Keratinocyte (primary cell): ENCODE results near the gene ITSN1. TPM values are rescaled to one million over a fixed set of nuclear protein-coding genes. Genes with fewer than 3 reads are reported as not detected.

Source experiments
- DNase-seq: peaks from one replicate; pipeline ENCODE4 v3.0.0-alpha.2; 2011; ENCODE audit warnings: low read depth, missing footprints, low spot score
- FAIRE-seq: peaks from 2 replicates; lab custom pipeline; 2011; peaks lifted over from hg19 to GRCh38; lab: Jason Lieb, UNC
- H2AFZ ChIP-seq: 2 replicates; pipeline ENCODE4 v1.6.0; 2012; ENCODE audit warnings: low read length, control low read depth, inconsistent platforms; ENCODE audit not compliant: control insufficient read depth
- H3K27ac ChIP-seq: 2 replicates; pipeline ENCODE4 v1.5.1; 2011; ENCODE audit warnings: low read length; ENCODE audit not compliant: control insufficient read depth, insufficient read depth
- H3K27me3 ChIP-seq: 3 replicates; pipeline ENCODE4 v1.6.0; 2011; ENCODE audit warnings: low read length; ENCODE audit not compliant: control insufficient read depth, insufficient read depth; ENCODE audit errors: extremely low read depth
- H3K36me3 ChIP-seq, 2 experiments: 2 replicates in 1 of 2; 3 replicates in 1 of 2; pipeline ENCODE4 v1.5.1; 2011; ENCODE audit warnings: low read length in 2 of 2, mild to moderate bottlenecking in 1 of 2; ENCODE audit not compliant: control insufficient read depth in 2 of 2, insufficient read depth in 2 of 2; ENCODE audit errors: extremely low read depth in 1 of 2
- H3K4me1 ChIP-seq: 3 replicates; pipeline ENCODE4 v1.5.1; 2011; ENCODE audit warnings: low read length; ENCODE audit not compliant: control insufficient read depth, insufficient read depth; ENCODE audit errors: extremely low read depth
- H3K4me2 ChIP-seq: 3 replicates; pipeline ENCODE4 v1.6.0; 2011; ENCODE audit warnings: low read depth, low read length; ENCODE audit not compliant: control insufficient read depth, insufficient read depth; ENCODE audit errors: extremely low read depth
- H3K4me3 ChIP-seq, 3 experiments: fragments of 200-600 bp in 1 of 3; sonication (generic) in 1 of 3; 2 replicates in 2 of 3; 3 replicates in 1 of 3; pipeline ENCODE4 v1.5.1; 2011 to 2016; ENCODE audit warnings: low read length in 3 of 3, mild to moderate bottlenecking in 3 of 3, control low read depth in 2 of 3, inconsistent platforms in 1 of 3, low read depth in 1 of 3, mixed read lengths in 1 of 3, mixed run types in 1 of 3, moderate library complexity in 1 of 3; ENCODE audit not compliant: control insufficient read depth in 2 of 3, insufficient read depth in 2 of 3; ENCODE audit errors: extremely low read depth in 1 of 3
- H3K79me2 ChIP-seq: 2 replicates; pipeline ENCODE4 v1.6.0; 2012; ENCODE audit warnings: low read length; ENCODE audit not compliant: control insufficient read depth, insufficient read depth
- H3K9ac ChIP-seq: 3 replicates; pipeline ENCODE4 v1.6.0; 2011; ENCODE audit warnings: low read length; ENCODE audit not compliant: control insufficient read depth, insufficient read depth; ENCODE audit errors: extremely low read depth
- H3K9me1 ChIP-seq: 3 replicates; pipeline ENCODE4 v1.6.0; 2011; ENCODE audit warnings: low read length; ENCODE audit not compliant: control insufficient read depth, insufficient read depth; ENCODE audit errors: extremely low read depth
- H3K9me3 ChIP-seq: 2 replicates; pipeline ENCODE4 v1.5.1; 2012; ENCODE audit warnings: low read depth, low read length; ENCODE audit not compliant: control insufficient read depth
- H4K20me1 ChIP-seq: 3 replicates; pipeline ENCODE4 v1.6.0; 2011; ENCODE audit warnings: low read length; ENCODE audit not compliant: control insufficient read depth, insufficient read depth; ENCODE audit errors: extremely low read depth
- CTCF ChIP-seq, 3 experiments: IDR thresholded peaks in 1 of 3; conservative IDR thresholded peaks in 1 of 3; optimal IDR thresholded peaks in 1 of 3; 2 replicates in 2 of 3; 3 replicates in 1 of 3; pipeline versions ENCODE3 to v1.5.1; 2011; ENCODE audit warnings: low read length in 3 of 3, mild to moderate bottlenecking in 3 of 3, moderate library complexity in 2 of 3, control low read depth in 1 of 3, inconsistent platforms in 1 of 3; ENCODE audit not compliant: insufficient read depth in 2 of 3; ENCODE audit errors: extremely low read depth in 1 of 3
- EZH2 ChIP-seq: IDR thresholded peaks from one replicate; pipeline ENCODE4 v1.6.1; 2012; ENCODE audit warnings: inconsistent platforms, mild to moderate bottlenecking, low read length, moderate library complexity
- dilution Hi-C: fragments of 300-500 bp; cut with MboI; formaldehyde crosslinking; loops from one replicate; pipeline ENCODE4 v1.7.0; 2020; ENCODE audit warnings: low sequenced_read_pairs; ENCODE audit not compliant: extremely low pct_ligation_motif_present
- polyA plus RNA-seq, 5 experiments: library from polyadenylated mRNA; depleted of rRNA in 3 of 5; stranded (reverse) in 3 of 5; stranded (forward) in 1 of 5; unstranded in 1 of 5; fragments of >200 nt; gene quantifications; 1 replicate in 1 of 5; 2 replicates in 3 of 5; 3 replicates in 1 of 5; pipeline versions ENCODE4 v1.2.1 to v1.2.3, GENCODE V29; 2011 to 2012; ENCODE audit warnings: missing spikeins in 2 of 5, low read depth in 1 of 5, low replicate concordance in 1 of 5

Gene ITSN1
- polyA plus RNA-seq, 1 donor (not counting 4 experiments of a cell fraction or from before 2014, with no cell fraction given) = 34.3 TPM

GRCh38 chr21:33696465-33696864, 54.2 kb downstream of the ITSN1 start:
- Histone ChIP-seq H3K4me3 (no peak overlapping the region), H3K4me1 (peaks cover 6% of the 10 kb centered on the region), H3K27ac (no peak overlapping the region), H3K9me3 (no peaks in the 10 kb centered on the region), H2AFZ (no peak overlapping the region), H3K4me2 (no peak overlapping the region), H4K20me1 (no peaks in the 10 kb centered on the region), H3K36me3 (no peaks in the 10 kb centered on the region), H3K9ac (no peak overlapping the region), H3K9me1 (no peaks in the 10 kb centered on the region), H3K27me3 (no peaks in the 10 kb centered on the region), H3K79me2 (peaks cover 81% of the 10 kb centered on the region)
- no peak for FAIRE-seq
- no peak for TF ChIP-seq EZH2
- TF ChIP-seq CTCF (optimal IDR thresholded peaks at IDR 0.05 in 1 of 3, IDR thresholded peaks at IDR 0.05 in 1 of 3, conservative IDR thresholded peaks at IDR 0.05 in 1 of 3; ENCODE audit: extremely low read depth in 1 of 3, insufficient read depth in 2 of 3, low read length in 3 of 3) = no peak
- dilution Hi-C loops = no loop called here
- DNase-seq = no peak

GRCh38 chr21:33698087-33698860, 56.0 kb downstream of the ITSN1 start:
- peaks cover 70% of the 10 kb centered on the region for H3K79me2 ChIP-seq
- no peak overlapping the region for H3K4me3 ChIP-seq
- no peak overlapping the region for H3K27ac ChIP-seq
- TF ChIP-seq CTCF (optimal IDR thresholded peaks at IDR 0.05 in 1 of 3, IDR thresholded peaks at IDR 0.05 in 1 of 3, conservative IDR thresholded peaks at IDR 0.05 in 1 of 3; ENCODE audit: extremely low read depth in 1 of 3, insufficient read depth in 2 of 3, low read length in 3 of 3) = no peak
- no peak for TF ChIP-seq EZH2
- H3K9me3 ChIP-seq = no peaks in the 10 kb centered on the region
- dilution Hi-C loops = no loop called here
- H3K4me1 ChIP-seq = peaks cover 6% of the 10 kb centered on the region
- no peaks in the 10 kb centered on the region for H3K36me3 ChIP-seq
- no peak overlapping the region for H2AFZ ChIP-seq
- no peaks in the 10 kb centered on the region for H3K9me1 ChIP-seq
- no peaks in the 10 kb centered on the region for H3K27me3 ChIP-seq
- DNase-seq = no peak
- no peak overlapping the region for H3K9ac ChIP-seq
- no peak overlapping the region for H3K4me2 ChIP-seq
- FAIRE-seq = peak; percentile 51
- H4K20me1 ChIP-seq = no peaks in the 10 kb centered on the region
